GM20431 (cell line): ENCODE measurements around the gene CACNA1A.
"Not testable (repeated sequence)": the region's sequence is repeated elsewhere in the genome, so short reads cannot be mapped to it uniquely, and the experiment has no call there.

ENCODE experiments used
- in situ Hi-C: fragments of 300-500 bp; cut with MseI, MboI; formaldehyde crosslinking; loops from one replicate; pipeline ENCODE4 v1.15.0; 2020; ENCODE audit warnings: low sequenced_read_pairs; ENCODE audit not compliant: unreplicated experiment

The CACNA1A gene

GRCh38 chr19:13181747-13182388 is 324.4 kb downstream of the CACNA1A start:
- in situ Hi-C loops: no loop called here

GRCh38 chr19:13178291-13178690 is 328.0 kb downstream of the CACNA1A start:
- in situ Hi-C loops: not testable (repeated sequence)

GRCh38 chr19:13177584-13177983 is 328.7 kb downstream of the CACNA1A start:
- in situ Hi-C loops: not testable (repeated sequence)

GRCh38 chr19:13176345-13176744 is 329.9 kb downstream of the CACNA1A start:
- in situ Hi-C loops: no loop called here

- in situ Hi-C loops: no loop called here
Observed at GRCh38 chr19:13173139-13173737, 333.0 kb downstream of the CACNA1A start.

GRCh38 chr19:13172346-13173138 is 333.7 kb downstream of the CACNA1A start:
- in situ Hi-C loops: no loop called here

- in situ Hi-C loops: no loop called here
Observed at GRCh38 chr19:13171146-13171545, 335.1 kb downstream of the CACNA1A start.

GRCh38 chr19:13169769-13170168 is 336.5 kb downstream of the CACNA1A start:
- in situ Hi-C loops: no loop called here

GRCh38 chr19:13166151-13166550 is 340.1 kb downstream of the CACNA1A start:
- in situ Hi-C loops: not testable (repeated sequence)

- in situ Hi-C loops: no loop called here
Observed at GRCh38 chr19:13165162-13165997, 340.9 kb downstream of the CACNA1A start.

- in situ Hi-C loops: no loop called here
Observed at GRCh38 chr19:13164343-13165161, 341.7 kb downstream of the CACNA1A start.

- in situ Hi-C loops: no loop called here
Observed at GRCh38 chr19:13163609-13164342, 342.5 kb downstream of the CACNA1A start.

- in situ Hi-C loops: no loop called here
Observed at GRCh38 chr19:13162724-13163608, 343.3 kb downstream of the CACNA1A start.

- in situ Hi-C loops: no loop called here
Observed at GRCh38 chr19:13160557-13160956, 345.7 kb downstream of the CACNA1A start.

- in situ Hi-C loops: no loop called here
Observed at GRCh38 chr19:13159713-13160112, 346.6 kb downstream of the CACNA1A start.
